ENCODE data around the gene PEA15.

PEA15 gene

DNA sequence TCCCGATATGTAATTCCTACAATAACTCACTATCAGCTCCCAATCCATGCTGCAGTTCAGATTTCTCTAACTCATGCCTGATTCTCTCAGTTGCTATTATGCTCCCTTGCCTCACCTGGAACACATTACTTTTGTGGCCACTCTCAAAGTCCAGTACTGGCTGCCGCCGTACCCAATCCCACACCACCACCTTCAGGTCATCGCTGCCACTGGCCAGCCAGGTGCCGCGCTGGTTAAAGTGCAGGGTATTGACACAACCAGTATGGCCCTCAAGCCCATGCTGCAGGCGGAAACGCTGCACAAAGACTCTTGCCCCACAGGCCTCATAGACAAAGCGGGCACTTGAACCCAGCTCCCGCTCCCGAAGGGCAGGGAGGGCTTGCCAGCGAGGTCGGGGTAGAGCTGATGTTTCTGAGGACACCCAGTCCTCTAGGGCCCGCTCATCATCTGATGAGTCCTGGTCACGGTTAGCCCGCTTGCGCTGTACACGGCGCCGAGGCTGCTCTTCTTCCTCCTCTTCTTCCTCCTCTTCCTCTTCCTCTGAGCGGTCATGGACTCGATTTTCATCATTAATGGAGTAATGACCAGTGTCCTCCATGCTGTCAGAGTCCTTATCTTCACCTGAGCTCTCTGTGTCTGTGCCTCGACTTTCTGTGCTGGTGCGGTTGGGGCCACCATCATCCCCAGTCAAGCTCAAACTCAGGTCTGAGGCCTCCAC lies 34.6 kb downstream of the PEA15 start:
- DNase-seq = no peak
- H3K27me3 ChIP-seq = no peaks in the 10 kb centered on the region
- TF ChIP-seq, protein P1, sequence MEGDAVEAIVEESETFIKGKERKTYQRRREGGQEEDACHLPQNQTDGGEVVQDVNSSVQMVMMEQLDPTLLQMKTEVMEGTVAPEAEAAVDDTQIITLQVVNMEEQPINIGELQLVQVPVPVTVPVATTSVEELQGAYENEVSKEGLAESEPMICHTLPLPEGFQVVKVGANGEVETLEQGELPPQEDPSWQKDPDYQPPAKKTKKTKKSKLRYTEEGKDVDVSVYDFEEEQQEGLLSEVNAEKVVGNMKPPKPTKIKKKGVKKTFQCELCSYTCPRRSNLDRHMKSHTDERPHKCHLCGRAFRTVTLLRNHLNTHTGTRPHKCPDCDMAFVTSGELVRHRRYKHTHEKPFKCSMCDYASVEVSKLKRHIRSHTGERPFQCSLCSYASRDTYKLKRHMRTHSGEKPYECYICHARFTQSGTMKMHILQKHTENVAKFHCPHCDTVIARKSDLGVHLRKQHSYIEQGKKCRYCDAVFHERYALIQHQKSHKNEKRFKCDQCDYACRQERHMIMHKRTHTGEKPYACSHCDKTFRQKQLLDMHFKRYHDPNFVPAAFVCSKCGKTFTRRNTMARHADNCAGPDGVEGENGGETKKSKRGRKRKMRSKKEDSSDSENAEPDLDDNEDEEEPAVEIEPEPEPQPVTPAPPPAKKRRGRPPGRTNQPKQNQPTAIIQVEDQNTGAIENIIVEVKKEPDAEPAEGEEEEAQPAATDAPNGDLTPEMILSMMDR (IDR thresholded peaks at IDR 0.05; ENCODE audit: low read depth, low read length) = no peak
- H3K36me3 ChIP-seq = peaks cover 63% of the 10 kb centered on the region
- H3K9me3 ChIP-seq = no peaks in the 10 kb centered on the region
- no peak overlapping the region for H3K4me3 ChIP-seq (ENCODE audit: low read depth, low read length)
- H3K4me1 ChIP-seq = no peaks in the 10 kb centered on the region

DNA sequence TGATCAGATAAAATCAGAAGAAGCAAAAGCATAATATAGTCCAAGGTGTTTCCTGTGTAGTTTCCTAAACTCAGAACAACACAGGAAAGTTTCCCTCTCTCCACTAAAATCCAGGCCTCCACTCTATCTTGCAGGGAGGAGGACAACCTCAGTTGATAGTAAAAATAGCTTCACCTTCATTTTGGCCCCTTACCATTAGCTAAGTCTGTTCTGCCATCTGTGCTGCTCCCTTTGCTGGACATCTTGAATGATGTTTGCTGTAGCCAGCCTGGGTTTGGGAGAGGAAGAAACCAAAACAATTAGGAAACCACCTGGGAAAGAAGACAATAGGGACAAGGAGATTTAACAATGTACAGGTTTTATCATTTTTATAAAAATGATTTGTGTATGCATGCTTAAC lies 38.6 kb downstream of the PEA15 start:
- Histone ChIP-seq H3K4me1 (peaks cover 2% of the 10 kb centered on the region; the same call in 1 of the 2 replicates), H3K9me3 (no peaks in the 10 kb centered on the region), H3K36me3 (peaks cover 28% of the 10 kb centered on the region), H3K4me3 (ENCODE audit: low read depth, low read length) (no peak overlapping the region), H3K27me3 (no peaks in the 10 kb centered on the region)
- TF ChIP-seq, protein P1 (IDR thresholded peaks at IDR 0.05; ENCODE audit: low read depth, low read length) = no peak
- DNase-seq = no peak

DNA sequence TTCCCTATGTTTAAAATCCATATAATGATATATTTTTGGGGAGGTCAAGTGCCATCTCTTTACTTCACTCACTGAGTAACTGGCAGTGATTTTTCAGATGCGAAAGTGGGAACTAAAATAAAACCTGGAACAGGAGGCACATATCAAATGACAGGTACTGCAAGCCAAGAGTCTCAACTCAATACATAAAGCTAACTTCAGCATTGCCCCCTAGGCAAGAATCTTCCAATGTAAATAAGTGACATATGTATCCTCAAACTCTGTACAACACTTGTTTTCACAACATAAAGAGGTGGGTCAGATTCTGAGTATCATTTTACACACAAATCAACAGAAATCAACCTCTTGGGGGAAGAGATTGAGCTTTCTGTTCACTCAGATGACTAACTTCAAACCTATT lies 39.0 kb downstream of the PEA15 start:
- Histone ChIP-seq H3K4me1 (peaks cover 2% of the 10 kb centered on the region; the same call in 1 of the 2 replicates), H3K36me3 (peaks cover 24% of the 10 kb centered on the region), H3K27me3 (no peaks in the 10 kb centered on the region), H3K9me3 (no peaks in the 10 kb centered on the region), H3K4me3 (ENCODE audit: low read depth, low read length) (no peak overlapping the region)
- no peak for DNase-seq
- TF ChIP-seq, protein P1 (IDR thresholded peaks at IDR 0.05; ENCODE audit: low read depth, low read length) = no peak

DNA sequence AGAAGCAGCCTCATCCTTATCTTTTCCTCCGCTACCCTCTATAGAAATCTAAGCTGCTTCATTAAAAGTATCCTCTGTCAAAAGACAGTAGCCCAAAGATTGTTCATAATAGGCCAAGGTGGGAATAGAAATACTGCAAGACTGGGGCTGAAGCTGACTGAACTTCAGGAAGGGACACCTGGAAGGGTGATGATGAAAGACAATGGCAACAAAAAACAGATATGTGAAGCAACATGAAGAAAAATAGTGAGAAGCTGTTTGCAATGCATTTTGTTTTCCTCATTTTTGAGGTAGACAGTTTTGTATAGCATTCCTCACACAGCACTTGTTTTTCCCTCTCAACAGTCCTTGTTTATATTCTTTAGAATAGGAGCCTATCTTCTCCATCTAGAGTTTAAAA lies 40.2 kb downstream of the PEA15 start:
- no peaks in the 10 kb centered on the region for H3K9me3 ChIP-seq
- H3K4me3 ChIP-seq (ENCODE audit: low read depth, low read length) = no peak overlapping the region
- TF ChIP-seq, protein P1 (IDR thresholded peaks at IDR 0.05; ENCODE audit: low read depth, low read length) = no peak
- DNase-seq = no peak
- H3K4me1 ChIP-seq = peaks cover 2% of the 10 kb centered on the region; the same call in 1 of the 2 replicates
- peaks cover 11% of the 10 kb centered on the region for H3K36me3 ChIP-seq
- H3K27me3 ChIP-seq = no peaks in the 10 kb centered on the region

DNA sequence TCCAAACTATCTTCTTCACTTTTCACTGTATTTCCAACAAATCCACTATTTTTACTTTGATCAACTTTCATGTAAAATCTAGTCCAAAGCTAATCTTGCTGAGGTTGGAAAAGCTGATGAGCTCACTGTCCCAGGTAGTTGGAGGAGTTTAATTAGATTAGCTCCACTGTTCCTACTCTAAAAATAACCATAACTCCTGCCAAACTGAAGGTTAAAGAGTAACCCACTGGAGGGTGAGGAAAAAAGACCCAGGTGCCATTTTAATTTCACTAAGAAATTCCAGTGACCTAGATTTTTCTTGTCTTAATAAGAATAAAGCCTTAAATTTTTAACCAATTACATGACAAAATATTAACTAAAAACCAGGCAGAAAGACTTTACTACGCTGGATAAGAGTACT lies 41.9 kb downstream of the PEA15 start:
- H3K27me3 ChIP-seq = no peaks in the 10 kb centered on the region
- no peak overlapping the region for H3K4me3 ChIP-seq (ENCODE audit: low read depth, low read length)
- TF ChIP-seq, protein P1 (IDR thresholded peaks at IDR 0.05; ENCODE audit: low read depth, low read length) = no peak
- no peak for DNase-seq
- no peaks in the 10 kb centered on the region for H3K9me3 ChIP-seq
- peaks cover 4% of the 10 kb centered on the region; the same call in 1 of the 2 replicates for H3K36me3 ChIP-seq
- peaks cover 2% of the 10 kb centered on the region; the same call in 1 of the 2 replicates for H3K4me1 ChIP-seq

DNA sequence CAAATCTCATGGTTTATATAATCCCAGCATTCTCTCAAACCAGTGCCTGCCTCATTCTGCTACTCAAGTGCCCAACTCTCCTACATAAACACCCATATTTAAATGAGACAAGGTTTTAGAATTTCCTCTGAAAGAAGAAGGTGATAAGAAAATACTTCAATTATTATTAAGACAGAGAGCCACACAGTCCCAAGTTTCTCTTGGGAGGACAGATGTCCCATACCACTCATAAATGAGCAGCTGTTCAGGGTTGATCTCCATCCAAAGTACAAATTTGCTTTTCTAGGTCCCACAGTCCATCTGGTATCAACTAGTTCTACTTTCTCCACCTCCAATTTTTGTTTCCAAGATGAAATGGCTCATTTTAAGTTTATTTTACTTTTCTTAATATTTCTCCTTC lies 45.8 kb downstream of the PEA15 start:
- Histone ChIP-seq H3K27me3 (no peaks in the 10 kb centered on the region), H3K4me3 (ENCODE audit: low read depth, low read length) (no peak overlapping the region), H3K9me3 (no peaks in the 10 kb centered on the region), H3K4me1 (no peaks in the 10 kb centered on the region; the same call in 1 of the 2 replicates), H3K36me3 (no peaks in the 10 kb centered on the region; the same call in 1 of the 2 replicates)
- TF ChIP-seq, protein P1 (IDR thresholded peaks at IDR 0.05; ENCODE audit: low read depth, low read length) = no peak
- DNase-seq = no peak
